ENCODE results near the gene SPTB.
A peak's percentile ranks its signal among the peaks of the same experiment; 100 is the strongest.
"Not testable (repeated sequence)": the region's sequence is repeated elsewhere in the genome, so short reads cannot be mapped to it uniquely, and the experiment has no call there.

Gene SPTB

GRCh38 chr14:64821651-64822050, 58.1 kb downstream of the SPTB start:
- no peak for DNase-seq (ENCODE audit: low spot score)

DNA sequence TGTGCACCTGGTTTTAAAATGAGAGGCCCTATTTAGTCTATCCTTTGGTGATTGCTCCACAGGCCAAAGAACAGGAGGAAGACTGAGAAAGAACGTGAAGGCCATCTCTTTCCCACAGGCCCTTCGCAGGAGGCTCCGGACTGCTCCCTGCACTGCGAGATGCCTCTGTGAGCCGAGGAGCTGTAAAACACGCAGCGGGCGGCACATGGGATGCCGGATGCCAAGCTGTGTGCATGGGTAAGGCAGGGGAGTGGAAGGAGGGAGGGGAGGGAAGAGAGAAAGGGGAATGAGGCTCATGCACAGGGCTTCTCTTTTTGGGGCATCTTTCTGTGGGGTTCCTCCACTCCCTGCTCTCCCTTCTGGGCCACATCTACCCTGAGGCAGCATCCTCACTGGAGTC, 61.6 kb downstream of the SPTB start:
- no peak for DNase-seq (ENCODE audit: low spot score)

GRCh38 chr14:64817631-64818030, 62.1 kb downstream of the SPTB start:
- DNase-seq (ENCODE audit: low spot score): peak; percentile 76

DNA sequence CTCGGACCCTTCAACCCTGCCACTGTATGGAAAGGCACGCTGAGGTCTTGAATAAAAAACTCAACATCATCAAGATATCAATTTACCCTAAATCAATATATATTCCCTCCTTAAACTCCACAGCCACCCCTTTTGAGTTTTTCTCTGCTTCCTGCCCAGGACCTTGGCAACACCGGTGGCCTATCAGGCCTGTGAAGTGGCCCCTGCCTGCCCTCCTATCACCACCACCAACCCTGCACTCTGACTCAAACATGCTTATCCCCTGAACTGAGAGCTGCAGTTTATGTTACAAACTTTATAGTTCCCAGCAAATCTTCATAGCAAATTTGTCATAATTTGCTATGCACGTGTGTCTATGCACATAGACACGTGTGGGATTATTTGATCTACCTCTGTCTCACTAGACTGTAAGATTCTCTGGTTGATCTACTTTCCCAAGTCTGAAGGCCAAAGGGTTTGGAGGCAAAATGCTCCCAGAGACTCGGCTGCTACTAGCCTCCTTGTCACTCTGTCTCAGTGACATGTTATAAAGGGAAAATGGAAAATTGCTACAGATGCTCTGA, 63.4 kb downstream of the SPTB start:
- no peak for DNase-seq (ENCODE audit: low spot score)

DNA sequence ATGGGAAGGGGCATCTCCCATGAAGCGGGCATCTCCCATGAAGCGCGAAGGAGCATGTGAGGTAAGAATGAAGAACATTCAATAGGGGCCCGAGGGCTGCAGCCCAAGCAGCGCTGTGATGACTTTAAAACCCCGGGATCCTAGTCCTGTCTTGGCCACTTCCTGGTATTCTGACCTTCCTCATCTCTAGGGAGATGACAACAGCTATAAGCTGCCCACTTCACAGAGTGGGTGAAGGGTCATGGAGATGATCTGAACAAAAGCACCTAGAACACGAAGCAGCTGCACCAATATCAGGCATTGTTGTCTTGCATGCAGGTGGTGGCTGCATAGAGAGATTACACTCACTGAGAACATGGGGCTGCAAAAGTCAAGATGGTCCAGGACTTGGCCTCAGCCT, 64.5 kb downstream of the SPTB start:
- no peak for DNase-seq (ENCODE audit: low spot score)

- DNase-seq (ENCODE audit: low spot score): no peak
Observed at GRCh38 chr14:64812412-64812811, 67.3 kb downstream of the SPTB start.

DNA sequence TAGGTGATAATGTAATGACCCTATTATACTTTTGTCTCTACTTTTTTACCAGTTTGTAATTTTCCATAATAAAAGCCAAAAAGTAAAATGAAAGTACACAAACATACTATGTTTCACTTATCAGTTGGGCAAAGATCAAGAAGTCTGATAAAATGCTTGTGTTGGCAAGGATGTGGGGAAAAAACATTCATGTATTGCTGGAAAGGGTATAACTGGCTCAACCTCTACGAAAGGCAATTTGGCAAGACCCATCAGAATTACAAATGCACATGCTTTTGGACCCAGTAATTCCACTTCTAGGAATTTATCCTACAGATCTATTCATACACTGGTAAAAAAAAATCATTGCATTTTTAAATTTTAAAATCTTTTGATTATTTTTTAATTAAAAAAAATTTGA, 68.0 kb downstream of the SPTB start:
- DNase-seq (ENCODE audit: low spot score): no peak

DNA sequence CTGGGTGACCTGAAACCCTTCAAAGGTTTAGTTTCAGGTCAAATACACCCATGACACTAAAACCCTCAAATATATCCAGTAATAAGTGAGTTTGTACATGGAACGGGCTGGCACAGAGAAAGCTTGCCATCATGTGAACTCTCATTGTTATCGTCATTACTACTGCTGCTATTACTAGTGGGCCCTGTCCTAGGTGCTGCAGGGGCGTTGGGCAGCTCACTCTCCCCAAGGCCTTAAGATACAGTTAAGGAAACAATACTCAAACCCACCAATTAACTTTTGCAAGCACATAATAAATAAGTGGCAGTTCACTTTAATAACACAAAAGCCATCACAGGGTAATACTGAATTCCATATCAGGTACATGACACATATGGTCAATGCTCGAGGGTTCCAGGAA, 71.3 kb downstream of the SPTB start:
- no peak for DNase-seq (ENCODE audit: low spot score)

GRCh38 chr14:64807551-64807950, 72.2 kb downstream of the SPTB start:
- no peak for DNase-seq (ENCODE audit: low spot score)

DNA sequence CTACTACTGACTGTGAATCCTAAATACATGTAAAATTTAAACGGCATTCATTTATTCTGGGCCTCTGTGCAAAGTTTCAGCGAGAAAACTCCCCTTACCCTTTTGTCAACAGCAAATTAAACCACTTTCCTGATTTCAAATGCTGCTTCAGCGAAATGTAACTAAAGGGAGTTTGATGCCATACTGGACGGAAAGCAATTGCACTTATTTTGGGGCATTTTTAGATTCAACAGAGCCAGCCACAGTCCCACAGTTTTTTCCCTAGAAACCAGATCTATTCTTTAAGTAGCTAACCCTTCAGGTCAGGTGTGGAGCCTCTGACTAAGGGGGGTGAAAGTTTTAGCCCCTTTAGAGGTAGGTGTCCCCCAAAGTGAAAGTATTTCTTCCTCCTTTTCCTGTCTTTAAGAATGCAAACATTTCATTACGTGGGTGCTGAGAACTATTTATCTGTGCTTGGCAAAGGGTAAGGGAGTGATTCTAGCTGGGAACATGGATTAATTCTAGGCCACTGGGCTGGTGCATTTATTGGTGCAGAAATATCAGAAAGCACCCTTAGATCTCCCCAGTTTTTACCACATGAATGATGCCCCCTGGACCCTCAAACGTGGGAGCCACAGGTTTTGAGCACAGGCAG, 72.7 kb downstream of the SPTB start:
- DNase-seq (ENCODE audit: low spot score): no peak

GRCh38 chr14:64806202-64806861, 73.4 kb downstream of the SPTB start:
- peak; percentile 51 for DNase-seq (ENCODE audit: low spot score)

GRCh38 chr14:64805646-64806045, 74.1 kb downstream of the SPTB start:
- not testable (repeated sequence) for DNase-seq (ENCODE audit: low spot score)

DNA sequence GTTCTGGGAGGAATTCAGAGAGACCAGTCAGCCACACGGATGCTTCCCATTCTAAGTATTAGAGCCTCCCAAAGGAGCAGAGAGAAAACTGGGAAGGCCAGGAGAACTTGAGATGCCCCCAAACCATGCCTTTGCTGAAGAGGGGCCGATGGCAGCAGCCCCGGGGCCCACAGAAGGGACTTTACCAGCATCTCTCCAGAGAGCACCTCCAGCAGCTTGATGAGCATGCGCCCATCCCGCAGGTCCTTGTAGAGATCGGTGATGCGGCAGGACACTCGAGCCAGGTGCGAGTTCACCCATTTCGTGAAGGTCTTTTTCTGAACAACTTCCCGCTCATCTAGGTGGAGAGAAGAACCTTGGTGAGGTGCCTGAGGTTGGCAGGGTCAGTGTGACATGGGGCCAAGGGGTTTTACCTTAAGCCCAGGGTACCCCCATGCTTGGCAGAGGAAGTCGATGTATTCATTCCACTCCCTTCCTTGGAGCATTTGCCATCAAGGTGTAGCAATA, 74.9 kb downstream of the SPTB start:
- DNase-seq (ENCODE audit: low spot score): no peak

GRCh38 chr14:64801800-64802199, 77.9 kb downstream of the SPTB start:
- DNase-seq (ENCODE audit: low spot score): no peak

- DNase-seq (ENCODE audit: low spot score): no peak
Observed at GRCh38 chr14:64801046-64801445, 78.7 kb downstream of the SPTB start.

- no peak for DNase-seq (ENCODE audit: low spot score)
Observed at GRCh38 chr14:64800000-64800399, 79.7 kb downstream of the SPTB start.

- DNase-seq (ENCODE audit: low spot score): no peak
Observed at GRCh38 chr14:64799555-64799954, 80.2 kb downstream of the SPTB start.

- DNase-seq (ENCODE audit: low spot score): no peak
Observed at GRCh38 chr14:64796369-64796768, 83.3 kb downstream of the SPTB start.

DNA sequence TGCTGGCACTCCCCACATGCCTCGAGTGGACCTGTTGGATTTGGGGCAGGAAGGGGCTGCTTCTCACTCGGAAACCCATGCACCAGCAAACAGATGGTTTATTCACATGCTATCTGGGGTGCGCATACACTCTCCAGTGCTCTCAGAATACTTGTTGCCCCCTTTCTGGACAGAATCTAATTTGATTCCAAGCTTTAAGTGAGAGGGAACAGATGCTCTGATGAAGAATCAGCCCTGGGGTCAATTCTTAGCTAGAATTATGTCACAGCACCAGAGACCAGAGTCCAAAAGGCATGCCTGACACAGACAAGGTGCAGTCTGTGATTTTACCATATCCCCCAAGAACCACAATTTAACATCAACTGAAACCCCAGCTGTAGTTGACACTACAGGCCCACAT, 83.8 kb downstream of the SPTB start:
- DNase-seq (ENCODE audit: low spot score): no peak

DNA sequence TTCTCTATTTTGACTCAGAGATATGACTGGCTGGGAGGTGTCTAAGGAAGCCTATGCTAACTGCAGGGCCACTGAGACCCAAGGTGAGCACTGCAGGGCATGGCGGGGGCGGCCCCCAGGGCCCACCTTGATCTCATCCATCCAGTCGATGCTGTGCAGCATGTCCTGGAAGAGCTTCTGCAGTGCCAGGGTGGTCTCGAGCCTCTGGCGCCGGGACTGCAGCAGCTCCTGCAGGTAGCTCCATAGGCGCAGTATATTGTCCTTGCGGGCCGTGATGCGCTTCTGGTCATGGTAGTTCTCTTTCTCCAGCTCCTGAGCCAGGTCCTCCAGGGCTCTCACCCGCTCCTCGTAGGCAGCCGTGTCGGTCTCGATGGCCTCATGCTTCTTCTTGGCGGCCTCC, 84.5 kb downstream of the SPTB start:
- no peak for DNase-seq (ENCODE audit: low spot score)

GRCh38 chr14:64792871-64793560, 86.7 kb downstream of the SPTB start:
- DNase-seq (ENCODE audit: low spot score): no peak

DNA sequence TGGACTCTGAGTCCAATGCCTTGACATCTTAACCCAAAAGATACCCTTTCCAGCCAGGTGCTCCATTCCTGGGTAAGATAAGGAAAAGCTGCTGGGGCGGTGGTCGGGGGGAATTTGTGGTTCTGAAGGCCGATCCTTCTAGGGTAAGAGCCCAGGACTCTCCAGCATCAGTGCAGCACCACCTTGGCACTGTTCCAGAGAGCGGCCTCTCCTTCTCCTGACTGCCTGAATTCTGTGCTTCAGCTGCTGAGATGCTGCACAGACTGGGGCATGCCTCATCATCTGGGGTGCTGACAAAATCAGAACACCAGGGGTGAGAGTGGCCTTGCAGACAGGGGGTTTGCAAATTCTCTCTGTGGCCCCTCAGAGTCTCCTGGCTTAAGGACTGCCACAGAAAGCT, 87.5 kb downstream of the SPTB start:
- no peak for DNase-seq (ENCODE audit: low spot score)

DNA sequence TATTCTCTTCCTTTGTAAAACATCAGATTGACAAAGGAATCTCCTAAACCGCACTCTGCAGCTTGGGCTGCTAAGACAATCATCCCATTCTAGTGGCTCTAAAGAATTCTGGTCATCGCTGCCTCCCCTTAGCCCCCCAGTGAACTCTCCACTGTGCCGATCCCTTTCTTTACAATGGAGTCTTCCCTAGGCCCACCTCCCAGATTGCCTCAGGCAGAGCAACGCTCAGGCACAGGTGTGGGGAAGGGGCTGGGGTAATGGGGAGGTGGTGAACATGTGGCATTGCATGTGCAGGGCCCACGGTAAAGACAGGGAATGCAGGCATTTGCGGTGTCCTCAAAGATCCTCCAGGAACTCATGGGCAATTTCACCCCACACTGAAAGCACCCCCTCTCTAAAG, 89.2 kb downstream of the SPTB start:
- DNase-seq (ENCODE audit: low spot score): no peak

Data from COLO829 (cell line).